Gastroesophageal sphincter (tissue), 4 donors: ENCODE data around the gene SLC25A48. TPM values are rescaled to one million over a fixed set of nuclear protein-coding genes. Genes with fewer than 3 reads are reported as not detected.

Source experiments
- ATAC-seq: fragments of 150-250 bp; one replicate; pipeline ENCODE4 v1.9.1; 2016; ENCODE audit warnings: mild to moderate bottlenecking, moderate library complexity
- H3K27ac ChIP-seq, 4 donors: fragments of 200-600 bp; sonication (generic) in 3 of 4; 1 replicate in 3 of 4; 2 replicates in 1 of 4; pipeline ENCODE4 v1.5.1; 2016 to 2019
- H3K27me3 ChIP-seq: fragments of 200-600 bp; sonication (generic); one replicate; pipeline ENCODE4 v1.5.1; 2019
- H3K36me3 ChIP-seq, 2 donors: fragments of 200-600 bp; sonication (generic); one replicate each; pipeline ENCODE4 v1.5.1; 2019; ENCODE audit warnings: control low read depth in 1 of 2
- H3K4me1 ChIP-seq, 3 donors: fragments of 200-600 bp; sonication (generic); 1 replicate in 2 of 3; 2 replicates in 1 of 3; pipeline ENCODE4 v1.5.1; 2016 to 2019; ENCODE audit warnings: control low read depth in 2 of 3
- H3K4me3 ChIP-seq, 2 donors: fragments of 200-600 bp; sonication (generic); one replicate each; pipeline ENCODE4 v1.5.1; 2019; ENCODE audit warnings: mild to moderate bottlenecking in 1 of 2, moderate library complexity in 1 of 2
- H3K9me3 ChIP-seq, 3 donors: fragments of 200-600 bp; sonication (generic); one replicate each; pipeline ENCODE4 v1.5.1; 2017 to 2019; ENCODE audit warnings: control low read depth in 2 of 3
- EP300 ChIP-seq: sonication (generic); formaldehyde crosslinking; IDR thresholded peaks from one replicate; pipeline ENCODE4 v1.6.1; 2017; ENCODE audit warnings: antibody characterized with exemption, mild to moderate bottlenecking
- POLR2A ChIP-seq, 2 donors: fragments of 450-650 bp; IDR thresholded peaks; one replicate each; pipeline ENCODE4 v1.6.1; 2017; ENCODE audit warnings: antibody characterized with exemption in 2 of 2, mild to moderate bottlenecking in 2 of 2, moderate library complexity in 1 of 2
- POLR2AphosphoS5 ChIP-seq: sonication (generic); formaldehyde crosslinking; IDR thresholded peaks from one replicate; pipeline ENCODE4 v1.6.1; 2017; ENCODE audit warnings: antibody characterized with exemption
- WGBS, 2 donors: methylation state at CpG; one replicate each; pipeline ENCODE4 v1.1.5; 2018; ENCODE audit warnings: low coverage in 1 of 2; 5-methylcytosine and 5-hydroxymethylcytosine counted together
- total RNA-seq, 4 donors: library from RNA; depleted of rRNA; stranded (reverse); fragments of >200 nt; gene quantifications; one replicate each; pipeline ENCODE4 v1.1.0, GENCODE V29; 2016
- TF ChIP-seq, protein P1 (sequence below), 4 experiments: fragments of 200-600 bp in 2 of 4; fragments of 450-650 bp in 2 of 4; sonication (generic) in 1 of 4; IDR thresholded peaks; one replicate each; pipeline ENCODE4 v1.5.1; 2017 to 2019; ENCODE audit warnings: antibody characterized with exemption in 4 of 4, mild to moderate bottlenecking in 2 of 4, moderate library complexity in 2 of 4

SLC25A48 gene
- total RNA-seq, 4 donors from 2014 or later: 0.27 TPM; not detected in 3

DNA sequence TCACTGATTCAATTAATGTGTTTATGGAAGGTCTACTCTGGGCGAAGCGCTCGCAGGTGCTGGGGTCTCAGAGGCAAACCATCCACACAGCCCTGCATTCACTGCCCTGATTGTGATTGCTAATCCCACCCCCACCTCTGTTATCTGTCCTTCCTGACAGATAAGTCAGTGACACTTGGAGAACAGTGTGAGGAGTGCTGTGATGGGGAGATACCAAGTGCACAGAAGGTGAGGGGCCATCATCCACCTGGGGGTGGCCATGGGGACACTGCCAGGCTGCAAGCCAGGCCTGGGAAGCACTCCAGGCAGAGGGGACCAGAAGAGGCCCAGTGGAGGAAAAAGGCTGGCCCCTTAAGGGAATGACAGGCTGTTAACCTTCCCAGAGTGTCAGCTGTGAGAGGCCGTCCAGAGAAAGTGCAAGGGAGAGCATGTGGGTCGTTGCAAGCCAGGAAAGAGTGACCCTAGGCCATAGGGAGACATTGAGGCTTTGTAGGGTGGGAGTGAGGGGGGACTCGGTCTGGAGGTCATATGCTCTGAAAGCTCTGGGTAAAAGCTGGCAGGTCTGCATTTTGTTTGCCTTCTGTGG, 43.2 kb downstream of the SLC25A48 start:
- Histone ChIP-seq H3K27ac (peak overlapping the region in 3 of 4 donors; percentile 57 to 68 (median 57)), H3K27me3 (no peaks in the 10 kb centered on the region), H3K9me3 (no peaks in the 10 kb centered on the region), H3K36me3 (no peaks in the 10 kb centered on the region), H3K4me1 (peaks cover 0 to 49% (median 16%) of the 10 kb centered on the region in 3 donors), H3K4me3 (no peak overlapping the region)
- no peak for ATAC-seq
- no peak for TF ChIP-seq EP300
- 33 to 69% methylated on average over 2 to 6 of the region's 6 CpGs for WGBS, 2 donors

GRCh38 chr5:135878156-135878620, 43.7 kb downstream of the SLC25A48 start:
- peak; percentile 14 for ATAC-seq
- peaks cover 0 to 49% (median 16%) of the 10 kb centered on the region in 3 donors for H3K4me1 ChIP-seq
- no peaks in the 10 kb centered on the region for H3K9me3 ChIP-seq
- 0 to 60% methylated on average over 1 to 2 of the region's 4 CpGs for WGBS, 2 donors
- no peaks in the 10 kb centered on the region for H3K36me3 ChIP-seq
- H3K27me3 ChIP-seq: no peaks in the 10 kb centered on the region
- peak overlapping the region in 3 of 4 donors; percentile 57 to 68 (median 57) for H3K27ac ChIP-seq
- TF ChIP-seq POLR2AphosphoS5: no peak
- TF ChIP-seq POLR2A (IDR thresholded peaks at IDR 0.05): no peak
- H3K4me3 ChIP-seq: no peak overlapping the region

GRCh38 chr5:135879591-135879990, 45.1 kb downstream of the SLC25A48 start:
- Histone ChIP-seq H3K36me3 (no peaks in the 10 kb centered on the region), H3K27me3 (no peaks in the 10 kb centered on the region), H3K4me3 (no peak overlapping the region), H3K9me3 (no peaks in the 10 kb centered on the region), H3K4me1 (peaks cover 0 to 49% (median 16%) of the 10 kb centered on the region in 3 donors), H3K27ac (peak overlapping the region in 1 of 4 donors; percentile 68)
- WGBS, 2 donors: 90% methylated on average over 2 of the region's 3 CpGs; no CpG with 5 or more reads in 1 of the 2 donors
- ATAC-seq: no peak
- TF ChIP-seq POLR2A (IDR thresholded peaks at IDR 0.05) (no peak), EP300 (no peak), POLR2AphosphoS5 (no peak)
- TF ChIP-seq, protein P1, sequence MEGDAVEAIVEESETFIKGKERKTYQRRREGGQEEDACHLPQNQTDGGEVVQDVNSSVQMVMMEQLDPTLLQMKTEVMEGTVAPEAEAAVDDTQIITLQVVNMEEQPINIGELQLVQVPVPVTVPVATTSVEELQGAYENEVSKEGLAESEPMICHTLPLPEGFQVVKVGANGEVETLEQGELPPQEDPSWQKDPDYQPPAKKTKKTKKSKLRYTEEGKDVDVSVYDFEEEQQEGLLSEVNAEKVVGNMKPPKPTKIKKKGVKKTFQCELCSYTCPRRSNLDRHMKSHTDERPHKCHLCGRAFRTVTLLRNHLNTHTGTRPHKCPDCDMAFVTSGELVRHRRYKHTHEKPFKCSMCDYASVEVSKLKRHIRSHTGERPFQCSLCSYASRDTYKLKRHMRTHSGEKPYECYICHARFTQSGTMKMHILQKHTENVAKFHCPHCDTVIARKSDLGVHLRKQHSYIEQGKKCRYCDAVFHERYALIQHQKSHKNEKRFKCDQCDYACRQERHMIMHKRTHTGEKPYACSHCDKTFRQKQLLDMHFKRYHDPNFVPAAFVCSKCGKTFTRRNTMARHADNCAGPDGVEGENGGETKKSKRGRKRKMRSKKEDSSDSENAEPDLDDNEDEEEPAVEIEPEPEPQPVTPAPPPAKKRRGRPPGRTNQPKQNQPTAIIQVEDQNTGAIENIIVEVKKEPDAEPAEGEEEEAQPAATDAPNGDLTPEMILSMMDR (IDR thresholded peaks at IDR 0.05): no peak

GRCh38 chr5:135880278-135880677, 45.8 kb downstream of the SLC25A48 start:
- Histone ChIP-seq H3K27ac (peak overlapping the region in 2 of 4 donors; percentile 49 to 59), H3K27me3 (no peaks in the 10 kb centered on the region), H3K4me3 (no peak overlapping the region), H3K4me1 (peaks cover 0 to 49% (median 16%) of the 10 kb centered on the region in 3 donors), H3K9me3 (no peaks in the 10 kb centered on the region), H3K36me3 (no peaks in the 10 kb centered on the region)
- no peak for ATAC-seq
- TF ChIP-seq, protein P1 (IDR thresholded peaks at IDR 0.05): no peak
- TF ChIP-seq EP300 (no peak), POLR2AphosphoS5 (no peak), POLR2A (IDR thresholded peaks at IDR 0.05) (no peak)
- WGBS, 2 donors: 90% methylated on average over 2 of the region's 3 CpGs; no CpG with 5 or more reads in 1 of the 2 donors

- Histone ChIP-seq H3K27ac (peak overlapping the region in 2 of 4 donors; percentile 49 to 59), H3K4me1 (peaks cover 0 to 49% (median 16%) of the 10 kb centered on the region in 3 donors)
Measured at GRCh38 chr5:135880801-135881200, 46.3 kb downstream of the SLC25A48 start.

More at GRCh38 chr5:135880801-135881200, 46.3 kb downstream of the SLC25A48 start:
- no peaks in the 10 kb centered on the region for H3K36me3 ChIP-seq
- H3K4me3 ChIP-seq: no peak overlapping the region
- H3K9me3 ChIP-seq: no peaks in the 10 kb centered on the region
- 71 to 81% methylated on average over 4 of the region's 7 CpGs for WGBS, 2 donors
- no peaks in the 10 kb centered on the region for H3K27me3 ChIP-seq
- TF ChIP-seq POLR2A (IDR thresholded peaks at IDR 0.05) (no peak), EP300 (no peak), POLR2AphosphoS5 (no peak)
- TF ChIP-seq, protein P1 (IDR thresholded peaks at IDR 0.05): no peak
- no peak for ATAC-seq
